T follicular helper cell (primary cell): ENCODE results near the gene TRPM5.

Experiments
- DNase-seq: peaks from one replicate; pipeline ENCODE4 v3.0.0-alpha.2; 2020; ENCODE audit warnings: low read depth

Gene TRPM5

GRCh38 chr11:2421226-2421994 is 22.9 kb downstream of the TRPM5 start:
- DNase-seq = no peak

- peak; percentile 58 for DNase-seq
Observed at GRCh38 chr11:2420502-2421225, 23.6 kb downstream of the TRPM5 start.

- DNase-seq = peak; percentile 42
Observed at GRCh38 chr11:2419638-2420501, 24.4 kb downstream of the TRPM5 start.

GRCh38 chr11:2418693-2419360 is 25.5 kb downstream of the TRPM5 start:
- DNase-seq = no peak

- DNase-seq = no peak
Observed at GRCh38 chr11:2417856-2418692, 26.2 kb downstream of the TRPM5 start.

GRCh38 chr11:2416765-2417164 is 27.5 kb downstream of the TRPM5 start:
- DNase-seq = no peak

GRCh38 chr11:2415601-2416380 is 28.5 kb downstream of the TRPM5 start:
- no peak for DNase-seq

- no peak for DNase-seq
Observed at GRCh38 chr11:2415171-2415570, 29.1 kb downstream of the TRPM5 start.

GRCh38 chr11:2414616-2415015 is 29.7 kb downstream of the TRPM5 start:
- no peak for DNase-seq

- no peak for DNase-seq
Observed at GRCh38 chr11:2413742-2414579, 30.4 kb downstream of the TRPM5 start.

- no peak for DNase-seq
Observed at GRCh38 chr11:2412323-2412722, 32.0 kb downstream of the TRPM5 start.

GRCh38 chr11:2411446-2412305 is 32.6 kb downstream of the TRPM5 start:
- DNase-seq = no peak

GRCh38 chr11:2410616-2411015 is 33.7 kb downstream of the TRPM5 start:
- DNase-seq = no peak

GRCh38 chr11:2409611-2410468 is 34.5 kb downstream of the TRPM5 start:
- DNase-seq = no peak

- DNase-seq = no peak
Observed at GRCh38 chr11:2409126-2409525, 35.2 kb downstream of the TRPM5 start.

- DNase-seq = no peak
Observed at GRCh38 chr11:2408671-2409070, 35.6 kb downstream of the TRPM5 start.

GRCh38 chr11:2406878-2407410 is 37.4 kb downstream of the TRPM5 start:
- no peak for DNase-seq
